Suppressor macrophage treated with lipopolysaccharide for 1 hour (primary cell): ENCODE measurements around the gene PAWR.
"Not testable (repeated sequence)": the region's sequence is repeated elsewhere in the genome, so short reads cannot be mapped to it uniquely, and the experiment has no call there.

ENCODE experiments used
- DNase-seq, 3 donors: peaks; one replicate each; pipeline ENCODE4 v3.0.0-alpha.2; 2020 to 2022

Gene PAWR

GRCh38 chr12:79547044-79547734 lies 143.6 kb downstream of the PAWR start:
- no peak for DNase-seq

- DNase-seq: no peak
Measured at GRCh38 chr12:79546466-79547043, 144.2 kb downstream of the PAWR start.

- DNase-seq: not testable (repeated sequence)
Measured at GRCh38 chr12:79544439-79544838, 146.3 kb downstream of the PAWR start.

DNA sequence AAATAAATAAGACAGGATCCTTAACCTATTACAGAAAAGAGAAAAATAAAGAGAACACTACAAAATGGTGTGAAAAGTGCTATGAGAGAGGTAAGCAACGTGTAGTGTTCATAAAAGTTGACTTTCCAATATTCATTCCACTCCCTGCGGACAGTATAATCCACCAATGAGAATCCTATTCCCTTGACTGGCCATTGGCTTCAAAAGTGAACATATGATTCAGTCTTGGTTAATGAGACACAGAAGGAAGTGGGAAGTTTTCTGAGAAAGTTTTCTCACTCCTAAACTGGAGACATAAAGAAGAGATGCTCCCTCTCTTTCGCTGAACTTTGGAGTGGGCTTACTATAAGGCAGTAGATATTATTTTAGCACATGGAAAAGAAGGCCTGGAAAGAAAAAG lies 153.1 kb downstream of the PAWR start:
- no peak for DNase-seq

GRCh38 chr12:79535751-79536150 lies 155.0 kb downstream of the PAWR start:
- no peak for DNase-seq
